Measurements from ENCODE around the gene DUSP2. TPM values are rescaled to one million over a fixed set of nuclear protein-coding genes. Genes with fewer than 3 reads are reported as not detected.

The DUSP2 gene
- total and polyA plus RNA-seq, 9 of the 15 experiments (the other 6 are each of a cell fraction or from before 2014, with no cell fraction given): 0.04 to 0.18 TPM; not detected in 7

DNA sequence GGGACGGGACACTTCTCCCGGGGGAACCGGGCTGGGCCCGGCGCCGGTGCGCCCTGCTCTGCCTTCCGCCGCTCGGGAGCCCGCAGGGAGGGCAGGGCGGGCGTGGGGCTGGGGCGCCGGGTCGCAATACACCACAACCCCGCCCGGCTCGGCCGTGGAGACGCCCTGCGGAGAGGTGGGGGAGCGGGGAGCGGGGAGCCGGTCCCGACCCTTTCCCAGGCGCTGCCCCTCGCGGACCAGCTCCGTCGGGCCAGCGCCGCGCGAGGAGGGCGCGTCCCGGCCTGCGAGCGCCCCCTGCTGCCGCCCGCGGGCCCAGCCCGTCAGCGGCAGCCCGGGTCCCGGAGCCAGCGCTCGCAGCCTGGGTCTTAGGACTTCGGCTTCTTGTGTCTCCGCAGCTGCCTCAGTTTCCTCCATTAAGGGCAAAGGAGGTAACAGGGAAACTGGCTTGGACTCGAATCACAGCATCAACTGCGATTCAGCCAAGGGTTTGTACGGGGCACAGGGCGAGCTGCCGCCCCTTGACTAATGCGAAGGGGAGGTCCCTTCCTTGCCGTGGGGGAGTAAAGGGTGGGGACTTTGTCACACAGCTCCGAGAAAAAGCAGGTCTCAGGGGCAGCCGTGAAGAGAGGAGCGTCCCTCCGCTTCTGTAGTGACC, 28.2 kb downstream of the DUSP2 start (continued):
- TF ChIP-seq, protein P1, sequence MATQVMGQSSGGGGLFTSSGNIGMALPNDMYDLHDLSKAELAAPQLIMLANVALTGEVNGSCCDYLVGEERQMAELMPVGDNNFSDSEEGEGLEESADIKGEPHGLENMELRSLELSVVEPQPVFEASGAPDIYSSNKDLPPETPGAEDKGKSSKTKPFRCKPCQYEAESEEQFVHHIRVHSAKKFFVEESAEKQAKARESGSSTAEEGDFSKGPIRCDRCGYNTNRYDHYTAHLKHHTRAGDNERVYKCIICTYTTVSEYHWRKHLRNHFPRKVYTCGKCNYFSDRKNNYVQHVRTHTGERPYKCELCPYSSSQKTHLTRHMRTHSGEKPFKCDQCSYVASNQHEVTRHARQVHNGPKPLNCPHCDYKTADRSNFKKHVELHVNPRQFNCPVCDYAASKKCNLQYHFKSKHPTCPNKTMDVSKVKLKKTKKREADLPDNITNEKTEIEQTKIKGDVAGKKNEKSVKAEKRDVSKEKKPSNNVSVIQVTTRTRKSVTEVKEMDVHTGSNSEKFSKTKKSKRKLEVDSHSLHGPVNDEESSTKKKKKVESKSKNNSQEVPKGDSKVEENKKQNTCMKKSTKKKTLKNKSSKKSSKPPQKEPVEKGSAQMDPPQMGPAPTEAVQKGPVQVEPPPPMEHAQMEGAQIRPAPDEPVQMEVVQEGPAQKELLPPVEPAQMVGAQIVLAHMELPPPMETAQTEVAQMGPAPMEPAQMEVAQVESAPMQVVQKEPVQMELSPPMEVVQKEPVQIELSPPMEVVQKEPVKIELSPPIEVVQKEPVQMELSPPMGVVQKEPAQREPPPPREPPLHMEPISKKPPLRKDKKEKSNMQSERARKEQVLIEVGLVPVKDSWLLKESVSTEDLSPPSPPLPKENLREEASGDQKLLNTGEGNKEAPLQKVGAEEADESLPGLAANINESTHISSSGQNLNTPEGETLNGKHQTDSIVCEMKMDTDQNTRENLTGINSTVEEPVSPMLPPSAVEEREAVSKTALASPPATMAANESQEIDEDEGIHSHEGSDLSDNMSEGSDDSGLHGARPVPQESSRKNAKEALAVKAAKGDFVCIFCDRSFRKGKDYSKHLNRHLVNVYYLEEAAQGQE (IDR thresholded peaks at IDR 0.05; ENCODE audit: borderline replicate concordance): peak; percentile 87
- TF ChIP-seq, protein P1 (CRISPR knock-in tag; IDR thresholded peaks at IDR 0.05; ENCODE audit: low read depth): no peak
- no peak for TF ChIP-seq RBM34 (IDR thresholded peaks at IDR 0.05; ENCODE audit: borderline replicate concordance, insufficient read depth, low read length)
- TF ChIP-seq NCOA4 (IDR thresholded peaks at IDR 0.05; ENCODE audit: partially characterized antibody): no peak
- no peak for TF ChIP-seq SMARCE1 (IDR thresholded peaks at IDR 0.05)
- no peak for TF ChIP-seq NBN (IDR thresholded peaks at IDR 0.05; ENCODE audit: low read depth)
- peak; percentile 48; the same call in 1 of the 2 replicates for TF ChIP-seq CXXC5 (CRISPR knock-in tag; IDR thresholded peaks at IDR 0.05)
- TF ChIP-seq C11orf30 (IDR thresholded peaks at IDR 0.05; ENCODE audit: low read depth): no peak
- TF ChIP-seq, protein P2, sequence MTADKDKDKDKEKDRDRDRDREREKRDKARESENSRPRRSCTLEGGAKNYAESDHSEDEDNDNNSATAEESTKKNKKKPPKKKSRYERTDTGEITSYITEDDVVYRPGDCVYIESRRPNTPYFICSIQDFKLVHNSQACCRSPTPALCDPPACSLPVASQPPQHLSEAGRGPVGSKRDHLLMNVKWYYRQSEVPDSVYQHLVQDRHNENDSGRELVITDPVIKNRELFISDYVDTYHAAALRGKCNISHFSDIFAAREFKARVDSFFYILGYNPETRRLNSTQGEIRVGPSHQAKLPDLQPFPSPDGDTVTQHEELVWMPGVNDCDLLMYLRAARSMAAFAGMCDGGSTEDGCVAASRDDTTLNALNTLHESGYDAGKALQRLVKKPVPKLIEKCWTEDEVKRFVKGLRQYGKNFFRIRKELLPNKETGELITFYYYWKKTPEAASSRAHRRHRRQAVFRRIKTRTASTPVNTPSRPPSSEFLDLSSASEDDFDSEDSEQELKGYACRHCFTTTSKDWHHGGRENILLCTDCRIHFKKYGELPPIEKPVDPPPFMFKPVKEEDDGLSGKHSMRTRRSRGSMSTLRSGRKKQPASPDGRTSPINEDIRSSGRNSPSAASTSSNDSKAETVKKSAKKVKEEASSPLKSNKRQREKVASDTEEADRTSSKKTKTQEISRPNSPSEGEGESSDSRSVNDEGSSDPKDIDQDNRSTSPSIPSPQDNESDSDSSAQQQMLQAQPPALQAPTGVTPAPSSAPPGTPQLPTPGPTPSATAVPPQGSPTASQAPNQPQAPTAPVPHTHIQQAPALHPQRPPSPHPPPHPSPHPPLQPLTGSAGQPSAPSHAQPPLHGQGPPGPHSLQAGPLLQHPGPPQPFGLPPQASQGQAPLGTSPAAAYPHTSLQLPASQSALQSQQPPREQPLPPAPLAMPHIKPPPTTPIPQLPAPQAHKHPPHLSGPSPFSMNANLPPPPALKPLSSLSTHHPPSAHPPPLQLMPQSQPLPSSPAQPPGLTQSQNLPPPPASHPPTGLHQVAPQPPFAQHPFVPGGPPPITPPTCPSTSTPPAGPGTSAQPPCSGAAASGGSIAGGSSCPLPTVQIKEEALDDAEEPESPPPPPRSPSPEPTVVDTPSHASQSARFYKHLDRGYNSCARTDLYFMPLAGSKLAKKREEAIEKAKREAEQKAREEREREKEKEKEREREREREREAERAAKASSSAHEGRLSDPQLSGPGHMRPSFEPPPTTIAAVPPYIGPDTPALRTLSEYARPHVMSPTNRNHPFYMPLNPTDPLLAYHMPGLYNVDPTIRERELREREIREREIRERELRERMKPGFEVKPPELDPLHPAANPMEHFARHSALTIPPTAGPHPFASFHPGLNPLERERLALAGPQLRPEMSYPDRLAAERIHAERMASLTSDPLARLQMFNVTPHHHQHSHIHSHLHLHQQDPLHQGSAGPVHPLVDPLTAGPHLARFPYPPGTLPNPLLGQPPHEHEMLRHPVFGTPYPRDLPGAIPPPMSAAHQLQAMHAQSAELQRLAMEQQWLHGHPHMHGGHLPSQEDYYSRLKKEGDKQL (CRISPR knock-in tag; IDR thresholded peaks at IDR 0.05; ENCODE audit: borderline replicate concordance): no peak
- no peak for TF ChIP-seq E2F3 (CRISPR knock-in tag; IDR thresholded peaks at IDR 0.05)
- TF ChIP-seq NCOA6 (IDR thresholded peaks at IDR 0.05): no peak; the same call in 1 of the 2 replicates
- TF ChIP-seq CCNT2 (IDR thresholded peaks at IDR 0.05; ENCODE audit: borderline replicate concordance, extremely low read depth, insufficient read length, low read depth, low read length): peak; percentile 17
- TF ChIP-seq ZNF280B (CRISPR knock-in tag; IDR thresholded peaks at IDR 0.05): no peak

Data from K562 (cell line).